Measurements from ENCODE around the gene BRSK2.

BRSK2 gene

GRCh38 chr11:1401171-1401445, 11.4 kb downstream of the BRSK2 start:
- no peak for TF ChIP-seq CTCF (IDR thresholded peaks at IDR 0.05; ENCODE audit: low read depth, low read length)
- no peak overlapping the region for H3K4me3 ChIP-seq (ENCODE audit: low read depth, low read length)
- in situ Hi-C loops (cut with HindIII; ENCODE audit: low sequenced_read_pairs), result no loop called here

DNA sequence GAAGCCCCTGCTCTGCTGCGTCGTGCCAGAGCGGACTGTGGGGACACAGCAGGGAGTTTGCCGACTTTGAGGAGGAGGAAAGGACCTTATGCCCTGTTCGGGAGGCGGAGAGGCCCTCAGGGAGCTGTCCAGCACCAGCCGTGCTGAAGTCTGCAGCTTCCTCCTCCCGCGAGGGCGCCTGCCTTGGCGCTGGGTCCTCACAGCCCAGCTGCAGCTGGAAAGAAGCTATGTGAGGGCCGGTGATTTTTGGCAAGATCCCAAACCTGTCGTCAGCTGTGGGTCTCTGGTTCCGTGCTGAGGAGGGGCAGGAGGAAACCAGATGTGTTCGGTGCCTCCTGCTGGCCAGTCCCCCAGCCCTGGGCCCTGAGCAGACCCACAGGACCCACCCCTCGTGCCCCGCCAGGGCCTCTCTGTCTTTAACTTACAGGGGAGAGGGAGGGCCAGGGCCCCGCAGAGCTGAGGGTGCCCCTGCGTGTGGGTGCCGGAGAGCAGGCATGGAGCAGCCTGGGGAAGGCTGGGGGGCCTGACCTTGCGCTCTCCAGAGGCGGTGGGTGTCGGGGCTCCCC, 12.0 kb downstream of the BRSK2 start:
- DNase-seq (ENCODE audit: low read depth, low spot score), result peak; percentile 48
- in situ Hi-C loops (cut with HindIII; ENCODE audit: low sequenced_read_pairs), result no loop called here
- TF ChIP-seq CTCF (IDR thresholded peaks at IDR 0.05; ENCODE audit: low read depth, low read length), result no peak
- no peak overlapping the region for H3K4me3 ChIP-seq (ENCODE audit: low read depth, low read length)

More at GRCh38 chr11:1401171-1401445, 11.4 kb downstream of the BRSK2 start:
- no peak for DNase-seq (ENCODE audit: low read depth, low spot score)

- no peak for DNase-seq (ENCODE audit: low read depth, low spot score)
- no peak for TF ChIP-seq CTCF (IDR thresholded peaks at IDR 0.05; ENCODE audit: low read depth, low read length)
- in situ Hi-C loops (cut with HindIII; ENCODE audit: low sequenced_read_pairs), result no loop called here
- H3K4me3 ChIP-seq (ENCODE audit: low read depth, low read length), result no peak overlapping the region
These were observed 12.8 kb downstream of the BRSK2 start for GRCh38 chr11:1402355-1403077.

- in situ Hi-C loops (cut with HindIII; ENCODE audit: low sequenced_read_pairs), result no loop called here
- H3K4me3 ChIP-seq (ENCODE audit: low read depth, low read length), result no peak overlapping the region
- no peak for DNase-seq (ENCODE audit: low read depth, low spot score)
- no peak for TF ChIP-seq CTCF (IDR thresholded peaks at IDR 0.05; ENCODE audit: low read depth, low read length)
These were observed 13.4 kb downstream of the BRSK2 start for GRCh38 chr11:1403078-1403620.

DNA sequence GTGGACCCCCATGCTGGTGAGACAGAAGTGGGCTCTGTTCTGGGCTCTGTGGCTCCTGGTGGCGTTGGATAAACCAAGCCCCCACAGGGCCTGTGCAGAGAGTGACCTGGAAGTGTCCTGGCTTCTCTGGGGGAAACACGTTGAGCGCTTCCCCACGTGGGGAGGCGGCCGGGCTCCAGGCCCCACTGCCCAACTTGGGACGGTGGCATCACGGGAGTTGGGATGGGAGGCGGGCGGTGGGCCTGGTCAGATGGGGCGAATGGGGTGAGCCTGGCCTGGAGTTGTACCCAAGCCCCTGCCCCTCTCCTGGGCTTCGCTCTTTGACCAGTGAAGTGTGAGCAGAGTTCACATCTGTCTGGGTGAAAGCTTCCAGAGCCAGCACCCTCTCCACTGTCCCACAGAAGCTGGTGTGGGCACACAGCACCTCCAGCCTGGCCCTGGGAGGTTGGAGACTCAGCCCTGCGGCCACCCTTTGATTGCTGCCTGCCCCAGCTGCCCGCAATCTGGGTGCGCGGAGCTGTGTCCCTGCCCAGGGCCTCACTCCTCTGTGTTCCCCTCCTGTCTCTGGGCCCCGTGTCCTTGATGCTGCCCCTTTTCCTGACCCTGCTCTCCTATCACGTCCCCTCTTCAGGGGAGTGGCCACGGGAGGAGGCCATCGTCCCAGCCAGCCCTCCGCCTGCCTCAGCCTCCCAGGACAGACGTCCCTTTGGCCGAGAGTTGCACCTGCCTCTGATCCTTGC, 14.2 kb downstream of the BRSK2 start:
- TF ChIP-seq CTCF (IDR thresholded peaks at IDR 0.05; ENCODE audit: low read depth, low read length), result no peak
- in situ Hi-C loops (cut with HindIII; ENCODE audit: low sequenced_read_pairs), result no loop called here
- H3K4me3 ChIP-seq (ENCODE audit: low read depth, low read length), result no peak overlapping the region
- no peak for DNase-seq (ENCODE audit: low read depth, low spot score)

DNA sequence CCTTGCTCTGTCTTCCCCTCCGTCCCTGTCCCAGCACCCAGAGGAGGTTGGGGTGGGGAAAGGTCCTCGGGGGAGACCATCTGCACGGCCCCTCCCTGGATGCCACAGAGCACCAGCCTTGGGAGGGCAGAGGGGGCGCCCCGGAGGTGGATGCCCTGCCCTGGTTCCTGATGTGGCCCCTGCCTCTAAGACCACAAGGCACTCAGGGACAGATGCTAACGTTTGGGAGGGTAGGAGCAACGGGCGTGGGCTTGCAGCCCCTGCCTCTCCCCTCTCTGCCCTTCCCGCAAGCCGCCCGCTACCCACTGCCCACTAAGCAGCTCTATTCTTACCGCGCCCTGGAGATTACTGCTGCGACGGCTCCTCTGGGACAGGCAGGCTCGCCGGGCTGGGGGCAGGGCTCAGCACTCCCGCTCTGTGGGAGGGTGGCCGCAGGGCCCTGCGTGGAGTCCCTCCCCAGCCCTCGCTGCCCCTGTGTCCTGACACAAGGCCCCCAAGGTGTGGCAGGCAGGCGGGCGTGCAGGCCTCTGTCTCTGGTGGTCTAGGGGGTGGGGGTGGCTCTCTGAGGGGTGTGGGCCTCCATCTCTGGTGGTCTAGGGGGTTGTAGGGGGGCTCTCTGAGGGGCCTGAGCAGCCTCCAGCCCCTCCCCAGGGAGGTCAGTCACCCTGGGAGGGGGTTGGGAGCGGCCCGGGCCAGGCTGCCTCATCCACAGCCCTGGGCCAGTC, 14.9 kb downstream of the BRSK2 start:
- in situ Hi-C loops (cut with HindIII; ENCODE audit: low sequenced_read_pairs), result no loop called here
- DNase-seq (ENCODE audit: low read depth, low spot score), result no peak
- no peak overlapping the region for H3K4me3 ChIP-seq (ENCODE audit: low read depth, low read length)
- no peak for TF ChIP-seq CTCF (IDR thresholded peaks at IDR 0.05; ENCODE audit: low read depth, low read length)
